ENCODE measurements around the gene NDC80. TPM values are rescaled to one million over a fixed set of nuclear protein-coding genes. Genes with fewer than 3 reads are reported as not detected.

The NDC80 gene
- total RNA-seq, 6 experiments from 2014 or later: 12.7 to 30.2 (median 25.4) TPM

GRCh38 chr18:2554696-2555095, 16.7 kb upstream of the NDC80 start:
- DNase-seq: no peak
- no peaks in the 10 kb centered on the region for H3K27me3 Mint-ChIP-seq (ENCODE audit: insufficient read depth)
- no peak overlapping the region for H3K4me3 Mint-ChIP-seq
- no peaks in the 10 kb centered on the region for H3K36me3 Mint-ChIP-seq (ENCODE audit: low read depth)
- no peak overlapping the region for H3K27ac Mint-ChIP-seq
- H3K4me1 Mint-ChIP-seq (ENCODE audit: low read depth): no peaks in the 10 kb centered on the region; the same call in 1 of the 2 replicates
- H3K9me3 Mint-ChIP-seq: no peaks in the 10 kb centered on the region
- TF ChIP-seq CTCF (IDR thresholded peaks at IDR 0.05): no peak

GRCh38 chr18:2555895-2556294, 15.5 kb upstream of the NDC80 start:
- H3K36me3 Mint-ChIP-seq (ENCODE audit: low read depth): no peaks in the 10 kb centered on the region
- TF ChIP-seq CTCF (IDR thresholded peaks at IDR 0.05): no peak
- DNase-seq: no peak
- no peak overlapping the region for H3K27ac Mint-ChIP-seq
- no peaks in the 10 kb centered on the region for H3K9me3 Mint-ChIP-seq
- no peak overlapping the region for H3K4me3 Mint-ChIP-seq
- H3K4me1 Mint-ChIP-seq (ENCODE audit: low read depth): no peaks in the 10 kb centered on the region; the same call in 1 of the 2 replicates
- H3K27me3 Mint-ChIP-seq (ENCODE audit: insufficient read depth): no peaks in the 10 kb centered on the region

- Mint-ChIP-seq H3K27me3 (ENCODE audit: insufficient read depth) (no peaks in the 10 kb centered on the region), H3K36me3 (ENCODE audit: low read depth) (peaks cover 5% of the 10 kb centered on the region; the same call in 1 of the 2 replicates), H3K9me3 (no peaks in the 10 kb centered on the region), H3K4me3 (no peak overlapping the region), H3K27ac (no peak overlapping the region), H3K4me1 (ENCODE audit: low read depth) (no peaks in the 10 kb centered on the region; the same call in 1 of the 2 replicates)
- no peak for DNase-seq
- no peak for TF ChIP-seq CTCF (IDR thresholded peaks at IDR 0.05)
Observed at GRCh38 chr18:2557536-2557935, 13.8 kb upstream of the NDC80 start.

GRCh38 chr18:2559249-2559648, 12.1 kb upstream of the NDC80 start:
- DNase-seq: no peak
- Mint-ChIP-seq H3K9me3 (no peaks in the 10 kb centered on the region), H3K27me3 (ENCODE audit: insufficient read depth) (no peaks in the 10 kb centered on the region), H3K4me1 (ENCODE audit: low read depth) (no peaks in the 10 kb centered on the region; the same call in 1 of the 2 replicates), H3K36me3 (ENCODE audit: low read depth) (peaks cover 5% of the 10 kb centered on the region; the same call in 1 of the 2 replicates), H3K4me3 (no peak overlapping the region), H3K27ac (no peak overlapping the region)
- TF ChIP-seq CTCF (IDR thresholded peaks at IDR 0.05): no peak

DNA sequence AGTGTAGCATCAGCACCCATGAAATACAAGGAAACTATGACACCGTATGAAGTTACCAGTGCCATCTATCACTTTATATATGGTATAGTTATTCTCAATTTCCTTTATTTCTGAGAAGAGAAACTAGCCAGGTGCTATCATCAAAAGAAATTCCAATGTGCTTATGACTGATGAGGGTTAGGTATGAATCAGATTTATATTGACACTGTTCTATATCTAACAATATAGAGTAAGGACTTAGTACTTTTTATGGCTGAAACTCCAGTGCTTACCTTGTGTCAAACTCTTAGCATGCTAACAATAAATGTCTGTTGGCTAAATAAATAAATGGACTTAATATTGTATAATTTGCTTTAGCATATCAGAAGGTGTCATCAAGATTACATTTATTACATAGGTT, 7.0 kb upstream of the NDC80 start:
- Mint-ChIP-seq H3K36me3 (ENCODE audit: low read depth) (peaks cover 9% of the 10 kb centered on the region), H3K4me3 (no peak overlapping the region), H3K9me3 (no peaks in the 10 kb centered on the region), H3K27ac (no peak overlapping the region), H3K27me3 (ENCODE audit: insufficient read depth) (no peaks in the 10 kb centered on the region), H3K4me1 (ENCODE audit: low read depth) (peaks cover 16% of the 10 kb centered on the region)
- no peak for DNase-seq
- no peak for TF ChIP-seq CTCF (IDR thresholded peaks at IDR 0.05)

DNA sequence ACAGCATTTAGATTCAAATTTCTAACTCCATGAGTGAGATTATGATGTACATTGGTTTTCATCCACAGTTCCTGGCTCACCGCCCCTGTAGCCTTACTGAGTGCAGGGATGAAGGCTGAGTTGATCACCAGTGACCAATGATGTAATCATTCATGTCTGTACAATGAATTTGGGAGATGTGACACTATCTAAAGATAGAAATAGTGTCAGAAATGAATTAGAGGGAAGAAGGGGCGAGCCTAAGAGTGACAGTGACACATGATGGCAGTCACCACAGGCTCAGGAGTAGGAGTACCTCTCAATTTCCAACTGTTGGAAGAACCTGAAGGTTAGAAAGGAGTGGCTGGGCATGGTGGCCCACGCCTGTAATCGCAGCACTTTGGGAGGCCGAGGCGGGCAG, 3.2 kb upstream of the NDC80 start:
- no peak overlapping the region for H3K4me3 Mint-ChIP-seq
- TF ChIP-seq CTCF (IDR thresholded peaks at IDR 0.05): no peak

More for the DNA sequence above, 3.2 kb upstream of the NDC80 start:
- no peak overlapping the region for H3K27ac Mint-ChIP-seq
- no peaks in the 10 kb centered on the region for H3K9me3 Mint-ChIP-seq
- no peaks in the 10 kb centered on the region; the same call in 1 of the 2 replicates for H3K27me3 Mint-ChIP-seq (ENCODE audit: insufficient read depth)
- H3K36me3 Mint-ChIP-seq (ENCODE audit: low read depth): peaks cover 4% of the 10 kb centered on the region
- peaks cover 40% of the 10 kb centered on the region for H3K4me1 Mint-ChIP-seq (ENCODE audit: low read depth)
- no peak for DNase-seq

All from HFFc6 (cell line).